C4-2B (cell line): ENCODE measurements around the gene BIRC2.

Source experiments
- H3K27ac ChIP-seq: fragments of 450-650 bp; 2 replicates; pipeline ENCODE4 v1.5.1; 2017
- CTCF ChIP-seq: fragments of 450-650 bp; conservative IDR thresholded peaks from 2 replicates; pipeline ENCODE4 v1.5.1; 2017; ENCODE audit warnings: mild to moderate bottlenecking
- ZFX ChIP-seq: fragments of 450-650 bp; IDR thresholded peaks from 2 replicates; pipeline ENCODE4 v1.6.1; 2017

The BIRC2 gene

GRCh38 chr11:102387043-102387781 is 40.2 kb downstream of the BIRC2 start:
- TF ChIP-seq ZFX (no peak), CTCF (no peak)
- no peak overlapping the region for H3K27ac ChIP-seq

DNA sequence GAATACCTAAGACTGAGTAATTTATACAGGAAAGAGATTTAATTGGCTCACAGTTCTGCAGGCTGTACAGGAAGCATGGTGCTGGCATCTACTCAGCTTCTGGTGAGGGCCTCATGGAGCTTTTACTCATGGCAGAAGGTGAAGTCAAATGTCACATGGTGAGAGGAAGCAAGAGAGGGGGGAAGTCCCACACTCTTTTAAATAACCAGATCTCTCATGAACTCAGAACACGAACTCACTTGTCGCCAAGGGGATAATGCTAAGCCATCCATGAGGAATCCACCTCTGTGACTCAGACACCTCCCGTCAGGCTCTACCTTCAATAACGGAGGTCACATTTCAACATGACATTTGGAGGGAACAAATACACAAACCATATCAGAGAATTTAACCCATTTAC is 42.2 kb downstream of the BIRC2 start:
- TF ChIP-seq ZFX (no peak), CTCF (no peak)
- no peak overlapping the region for H3K27ac ChIP-seq

DNA sequence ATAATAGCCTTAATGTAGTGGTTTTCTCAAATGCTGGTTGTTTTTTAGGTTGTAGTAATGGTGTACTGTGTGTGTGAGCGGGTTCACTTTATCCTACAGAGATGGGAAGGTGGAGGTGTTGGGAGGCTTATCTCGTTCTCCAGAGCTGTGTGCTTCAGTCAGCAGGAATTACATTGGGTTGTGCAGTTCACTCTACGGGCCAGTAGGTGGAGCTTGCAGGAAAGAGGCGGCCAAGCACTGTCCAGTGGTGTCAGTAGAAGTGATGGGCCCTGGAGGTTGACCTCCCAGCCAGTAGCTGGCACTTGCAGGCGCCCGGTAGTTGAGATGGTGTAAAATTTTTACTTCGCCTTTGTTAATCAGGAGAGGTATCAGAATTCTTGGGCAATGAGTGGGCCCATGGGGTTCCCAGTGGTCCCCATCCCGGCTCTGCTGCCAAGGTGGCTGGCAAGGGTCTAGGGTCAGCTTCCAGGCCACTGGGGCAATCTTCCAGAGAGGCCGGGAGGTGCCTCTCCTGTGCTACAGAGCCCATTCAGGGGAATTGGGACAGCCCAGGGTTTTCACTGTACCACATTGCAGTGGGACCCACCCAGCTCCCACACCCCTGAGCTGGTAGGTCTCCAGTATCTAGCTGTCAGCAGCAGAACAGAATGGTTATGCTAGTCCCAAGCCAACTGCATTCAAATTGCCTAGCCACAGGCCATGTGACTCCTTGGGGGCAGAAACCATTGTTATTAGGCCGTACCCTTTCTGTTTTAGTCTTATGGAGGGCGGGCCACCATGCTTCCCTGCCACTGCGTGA is 43.9 kb downstream of the BIRC2 start:
- TF ChIP-seq ZFX, result no peak
- peak; percentile 95 for TF ChIP-seq CTCF
- H3K27ac ChIP-seq, result no peak overlapping the region

DNA sequence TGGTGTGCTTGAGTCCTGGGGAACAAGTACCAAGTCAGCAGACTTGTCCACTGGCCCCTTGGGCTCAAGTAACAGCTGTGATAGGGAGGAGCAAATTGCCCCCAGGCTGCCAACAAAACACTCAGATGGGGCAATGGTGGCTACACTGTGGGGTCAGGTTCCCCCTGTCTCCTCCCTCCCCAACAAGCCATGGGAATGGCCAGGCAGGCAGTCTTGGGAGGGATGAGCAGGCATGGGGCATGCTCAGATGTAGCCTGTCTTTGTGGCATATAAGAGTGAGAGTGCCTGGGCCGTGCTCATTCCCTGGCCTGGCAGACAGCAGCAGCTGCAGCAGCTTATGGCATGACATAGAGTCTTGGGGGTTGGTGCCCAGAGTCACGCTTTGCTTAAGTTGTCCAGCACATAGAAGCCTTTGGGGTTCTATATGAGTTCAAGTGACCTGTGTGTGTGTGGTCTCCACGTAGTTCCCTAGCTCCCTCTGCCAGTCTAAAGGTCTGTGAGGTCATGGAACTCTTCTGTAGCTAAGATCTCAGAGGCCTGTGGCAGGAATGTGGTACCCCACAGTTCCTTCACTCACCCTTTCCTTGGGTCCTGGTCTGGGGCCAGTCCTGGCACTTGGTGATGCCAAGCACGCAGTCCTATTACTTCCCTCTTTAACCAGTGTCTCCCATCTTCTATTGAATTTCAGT is 44.7 kb downstream of the BIRC2 start:
- TF ChIP-seq CTCF (no peak), ZFX (no peak)
- H3K27ac ChIP-seq, result no peak overlapping the region

GRCh38 chr11:102393272-102393730 is 46.3 kb downstream of the BIRC2 start:
- no peak overlapping the region for H3K27ac ChIP-seq
- no peak for TF ChIP-seq CTCF
- TF ChIP-seq ZFX, result no peak

GRCh38 chr11:102395720-102396393 is 48.8 kb downstream of the BIRC2 start:
- no peak overlapping the region for H3K27ac ChIP-seq
- no peak for TF ChIP-seq ZFX
- TF ChIP-seq CTCF, result no peak
